ENCODE measurements around the gene LMOD2.

Gene LMOD2

GRCh38 chr7:123661765-123662164 is 6.1 kb downstream of the LMOD2 start:
- no peak overlapping the region for H3K4me3 ChIP-seq (ENCODE audit: low read length, poor library complexity, severe bottlenecking)
- TF ChIP-seq CTCF (conservative IDR thresholded peaks at IDR 0.05; ENCODE audit: low read length) (no peak), EZH2phosphoT487 (IDR thresholded peaks at IDR 0.05; ENCODE audit: borderline replicate concordance) (no peak)
- no peaks in the 10 kb centered on the region for H3F3A ChIP-seq (ENCODE audit: low read depth)
- no peak overlapping the region for H3K9ac ChIP-seq (ENCODE audit: low read depth, low read length, poor library complexity, severe bottlenecking)
- H3K4me1 ChIP-seq (ENCODE audit: insufficient read depth, low read length, poor library complexity, severe bottlenecking): no peaks in the 10 kb centered on the region
- peaks cover 4% of the 10 kb centered on the region for H3K27me3 ChIP-seq (ENCODE audit: insufficient read depth, low read length, poor library complexity, severe bottlenecking)
- no peaks in the 10 kb centered on the region for H3K9me2 ChIP-seq (replicated peaks; ENCODE audit: low read depth, low read length)
- no peak overlapping the region for H3K4me2 ChIP-seq (ENCODE audit: low read depth, low read length, poor library complexity, severe bottlenecking)
- no peaks in the 10 kb centered on the region for H3K36me3 ChIP-seq (ENCODE audit: insufficient read depth, low read length)
- no peaks in the 10 kb centered on the region for H3K9me3 ChIP-seq (ENCODE audit: insufficient read depth, low read depth, low read length)
- H2AFZ ChIP-seq (ENCODE audit: low read length): no peak overlapping the region
- no peaks in the 10 kb centered on the region for H4K20me1 ChIP-seq (ENCODE audit: insufficient read depth, low read length, poor library complexity, severe bottlenecking)
- H3K79me2 ChIP-seq (ENCODE audit: insufficient read depth, low read length): no peaks in the 10 kb centered on the region

- H3K27me3 ChIP-seq (ENCODE audit: insufficient read depth, low read length, poor library complexity, severe bottlenecking): peaks cover 4% of the 10 kb centered on the region
- no peak overlapping the region; the same call in 1 of the 2 replicates for H2AFZ ChIP-seq (ENCODE audit: low read length)
- H3K4me2 ChIP-seq (ENCODE audit: low read depth, low read length, poor library complexity, severe bottlenecking): no peak overlapping the region
- H3K9me3 ChIP-seq (ENCODE audit: insufficient read depth, low read depth, low read length): no peaks in the 10 kb centered on the region
- no peaks in the 10 kb centered on the region for H3F3A ChIP-seq (ENCODE audit: low read depth)
- no peaks in the 10 kb centered on the region for H3K4me1 ChIP-seq (ENCODE audit: insufficient read depth, low read length, poor library complexity, severe bottlenecking)
- no peaks in the 10 kb centered on the region for H3K9me2 ChIP-seq (replicated peaks; ENCODE audit: low read depth, low read length)
- no peak for TF ChIP-seq EZH2phosphoT487 (IDR thresholded peaks at IDR 0.05; ENCODE audit: borderline replicate concordance)
- no peak for TF ChIP-seq CTCF (conservative IDR thresholded peaks at IDR 0.05; ENCODE audit: low read length)
- H4K20me1 ChIP-seq (ENCODE audit: insufficient read depth, low read length, poor library complexity, severe bottlenecking): no peaks in the 10 kb centered on the region
- no peaks in the 10 kb centered on the region for H3K79me2 ChIP-seq (ENCODE audit: insufficient read depth, low read length)
- no peaks in the 10 kb centered on the region for H3K36me3 ChIP-seq (ENCODE audit: insufficient read depth, low read length)
- no peak overlapping the region for H3K4me3 ChIP-seq (ENCODE audit: low read length, poor library complexity, severe bottlenecking)
- no peak overlapping the region for H3K9ac ChIP-seq (ENCODE audit: low read depth, low read length, poor library complexity, severe bottlenecking)
Observed at GRCh38 chr7:123662293-123662692, 6.6 kb downstream of the LMOD2 start.

- Histone ChIP-seq H3K9me3 (ENCODE audit: insufficient read depth, low read depth, low read length) (no peaks in the 10 kb centered on the region), H3K4me1 (ENCODE audit: insufficient read depth, low read length, poor library complexity, severe bottlenecking) (no peaks in the 10 kb centered on the region), H2AFZ (ENCODE audit: low read length) (no peak overlapping the region; the same call in 1 of the 2 replicates), H3K9ac (ENCODE audit: low read depth, low read length, poor library complexity, severe bottlenecking) (no peak overlapping the region), H3K9me2 (replicated peaks; ENCODE audit: low read depth, low read length) (no peaks in the 10 kb centered on the region), H3K36me3 (ENCODE audit: insufficient read depth, low read length) (no peaks in the 10 kb centered on the region), H3K4me2 (ENCODE audit: low read depth, low read length, poor library complexity, severe bottlenecking) (no peak overlapping the region), H3K27me3 (ENCODE audit: insufficient read depth, low read length, poor library complexity, severe bottlenecking) (peaks cover 4% of the 10 kb centered on the region), H3F3A (ENCODE audit: low read depth) (no peaks in the 10 kb centered on the region), H3K79me2 (ENCODE audit: insufficient read depth, low read length) (no peaks in the 10 kb centered on the region), H4K20me1 (ENCODE audit: insufficient read depth, low read length, poor library complexity, severe bottlenecking) (no peaks in the 10 kb centered on the region), H3K4me3 (ENCODE audit: low read length, poor library complexity, severe bottlenecking) (no peak overlapping the region)
- TF ChIP-seq CTCF (conservative IDR thresholded peaks at IDR 0.05; ENCODE audit: low read length): no peak
- TF ChIP-seq EZH2phosphoT487 (IDR thresholded peaks at IDR 0.05; ENCODE audit: borderline replicate concordance): no peak
Observed at GRCh38 chr7:123662755-123663154, 7.1 kb downstream of the LMOD2 start.
